NOMO-1 (cell line): ENCODE data around the gene LAMC2.
"Not testable (repeated sequence)": the region's sequence is repeated elsewhere in the genome, so short reads cannot be mapped to it uniquely, and the experiment has no call there.

ENCODE experiments used
- DNase-seq, 2 experiments: peaks; one replicate each; lab custom pipeline; 2025; ENCODE audit not compliant: unreplicated experiment in 2 of 2; lab: John Stamatoyannopoulos, UW

The LAMC2 gene

GRCh38 chr1:183185941-183186490 is at the start of gene LAMC2:
TSS of gene LAMC2 (plus strand) at chr1:183186264. CDS start at chr1:183186353, 89 bp downstream.
- no peak for DNase-seq

DNA sequence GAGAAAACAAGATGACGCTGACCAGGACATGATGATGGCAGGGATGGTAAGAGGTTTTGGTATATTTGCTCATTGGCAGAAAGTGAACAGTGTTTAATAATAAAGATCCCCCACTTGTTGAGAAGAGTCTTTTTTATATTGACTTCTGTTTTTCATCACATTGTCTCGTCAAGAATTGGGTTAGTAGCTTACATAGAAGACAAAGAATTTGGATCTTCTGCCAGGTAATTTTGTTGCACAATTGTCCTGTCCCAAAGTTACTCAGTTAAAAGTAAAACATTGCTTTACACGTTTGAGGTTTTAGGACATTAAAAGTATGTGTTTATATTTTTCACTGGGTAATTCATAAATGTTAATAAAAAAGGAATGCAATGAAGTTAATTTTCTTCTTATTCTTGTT is 48.3 kb upstream of the LAMC2 start:
- DNase-seq = no peak

DNA sequence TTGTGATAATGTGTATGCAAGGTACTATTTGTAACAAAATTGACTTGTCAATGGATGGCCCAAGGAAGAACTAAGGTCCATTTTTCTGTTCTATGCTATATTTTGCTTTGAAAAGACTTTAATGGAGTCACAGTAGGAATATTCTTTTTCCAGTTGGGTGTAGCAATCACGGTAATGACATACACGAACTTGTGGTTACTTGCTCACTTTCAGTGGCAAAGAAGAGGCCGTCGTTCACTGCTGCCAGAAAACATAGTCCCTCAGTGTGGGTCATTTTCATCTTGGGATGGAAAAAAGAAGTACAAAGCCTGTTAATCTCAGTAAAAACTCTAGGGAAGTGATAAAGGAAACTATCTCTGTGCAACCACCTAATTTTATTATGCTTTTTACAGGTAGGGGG is 47.8 kb upstream of the LAMC2 start:
- no peak for DNase-seq

GRCh38 chr1:183139281-183139942 is 46.7 kb upstream of the LAMC2 start:
- peak in 1 of 2 experiments; percentile 25 for DNase-seq

DNA sequence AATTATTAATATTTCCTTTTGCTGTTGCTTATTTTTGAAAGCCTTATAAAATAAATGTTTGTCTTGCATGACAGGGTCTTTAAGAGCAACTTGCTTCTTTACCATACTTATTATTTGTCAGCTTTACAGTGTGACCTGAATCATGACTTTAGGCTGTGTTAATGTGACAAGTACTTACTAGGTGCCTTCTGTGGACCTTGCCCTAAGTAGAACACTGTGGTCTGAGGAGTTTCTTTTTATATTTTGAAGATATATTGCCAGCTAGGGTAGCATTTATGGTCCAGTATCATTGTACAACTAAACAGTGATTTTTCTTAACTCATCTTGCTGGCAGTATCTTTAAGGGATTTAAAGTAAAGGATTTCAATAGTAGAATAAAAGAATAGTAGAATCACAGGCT is 45.4 kb upstream of the LAMC2 start:
- DNase-seq = no peak

- no peak for DNase-seq
These were observed 43.9 kb upstream of the LAMC2 start for GRCh38 chr1:183142171-183142570.

GRCh38 chr1:183143576-183144315 is 42.3 kb upstream of the LAMC2 start:
- DNase-seq = no peak

GRCh38 chr1:183144752-183145151 is 41.3 kb upstream of the LAMC2 start:
- peak in 1 of 2 experiments; percentile 34 for DNase-seq

GRCh38 chr1:183147735-183148134 is 38.3 kb upstream of the LAMC2 start:
- no peak for DNase-seq

DNA sequence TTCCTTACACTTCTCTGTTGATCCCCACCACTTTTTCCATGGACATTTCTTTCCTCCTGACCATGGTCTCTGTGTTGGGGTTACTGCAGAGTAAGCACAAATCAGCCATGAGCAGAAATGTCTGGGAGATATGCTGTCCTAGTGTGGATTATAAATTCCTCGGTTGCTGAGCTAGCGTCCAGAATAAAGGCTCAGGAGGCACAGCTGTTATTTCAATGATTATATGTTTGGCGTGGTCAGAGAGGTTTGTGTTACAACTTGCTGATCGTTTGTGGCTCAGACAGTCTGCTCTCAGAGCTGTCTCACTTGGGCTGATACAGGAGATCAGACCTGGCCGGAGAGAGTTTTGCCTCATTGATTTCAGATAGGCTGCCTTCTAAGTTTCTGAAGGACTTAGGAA is 37.5 kb upstream of the LAMC2 start:
- no peak for DNase-seq

DNA sequence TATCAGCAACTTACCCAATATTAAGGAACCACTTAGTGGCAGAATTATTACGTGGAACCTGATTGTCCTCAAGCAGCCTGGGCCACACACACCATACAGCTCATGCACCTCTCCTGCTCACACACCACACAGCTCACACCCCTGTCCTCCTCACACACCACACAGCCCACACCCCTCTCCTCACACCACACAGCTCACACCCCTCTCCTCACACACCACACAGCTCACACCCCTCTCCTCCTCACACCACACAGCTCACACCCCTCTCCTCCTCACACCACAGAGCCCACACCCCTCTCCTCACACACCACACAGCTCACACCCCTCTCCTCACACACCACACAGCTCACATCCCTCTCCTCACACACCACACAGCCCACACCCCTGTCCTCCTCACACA is 36.8 kb upstream of the LAMC2 start:
- DNase-seq = no peak

DNA sequence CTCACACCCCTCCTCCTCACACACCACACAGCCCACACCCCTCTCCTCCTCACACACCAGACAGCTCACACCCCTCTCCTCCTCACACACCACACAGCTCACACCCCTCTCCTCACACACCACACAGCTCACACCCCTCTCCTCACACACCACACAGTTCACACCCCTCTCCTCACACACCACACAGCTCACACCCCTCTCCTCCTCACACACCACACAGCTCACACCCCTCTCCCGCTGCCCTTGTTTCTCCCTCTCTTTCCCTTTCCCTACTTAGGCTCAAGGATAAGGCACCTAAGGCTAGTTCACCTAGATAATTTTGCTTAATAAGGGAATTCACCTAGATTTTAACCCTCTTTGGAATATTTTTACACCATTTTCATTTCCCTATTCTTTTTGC is 36.0 kb upstream of the LAMC2 start:
- not testable (repeated sequence) for DNase-seq

DNA sequence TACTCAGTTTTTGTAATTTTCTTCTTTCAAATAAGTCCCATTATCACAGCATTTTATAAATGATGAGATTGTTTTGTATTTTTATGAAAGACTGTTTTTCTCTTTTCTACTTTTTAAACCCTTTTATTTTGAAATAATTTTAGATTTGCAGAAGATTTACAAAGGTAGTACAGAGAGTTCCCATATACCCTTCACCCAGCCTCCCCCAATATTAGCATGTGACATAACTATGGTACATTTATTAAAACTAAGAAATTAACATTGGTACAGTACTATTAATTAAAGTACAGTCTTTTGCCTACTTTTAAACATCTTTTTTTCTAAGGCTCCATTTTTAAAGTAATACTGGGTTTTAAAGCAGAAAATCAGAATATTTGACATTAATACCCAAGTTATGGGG is 35.6 kb upstream of the LAMC2 start:
- DNase-seq = no peak

DNA sequence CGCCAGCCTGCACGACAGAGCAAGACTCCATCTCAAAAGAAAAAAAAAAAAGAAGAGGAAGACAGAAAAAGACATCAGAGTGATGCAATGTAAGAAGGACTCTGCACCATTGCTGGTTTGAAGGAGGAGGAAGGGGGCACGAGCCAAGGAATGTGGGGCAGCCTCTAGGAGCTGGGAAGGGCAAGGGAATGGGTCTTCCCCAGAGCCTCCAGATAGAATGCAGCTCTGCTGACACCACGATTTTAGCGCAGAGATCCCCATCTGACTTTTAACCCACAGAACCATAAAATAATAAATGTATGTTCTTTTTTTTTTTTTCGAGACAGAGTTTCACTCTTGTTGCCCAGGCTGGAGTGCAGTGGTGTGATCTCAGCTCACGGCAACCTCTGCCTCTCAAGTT is 33.9 kb upstream of the LAMC2 start:
- DNase-seq = no peak

DNA sequence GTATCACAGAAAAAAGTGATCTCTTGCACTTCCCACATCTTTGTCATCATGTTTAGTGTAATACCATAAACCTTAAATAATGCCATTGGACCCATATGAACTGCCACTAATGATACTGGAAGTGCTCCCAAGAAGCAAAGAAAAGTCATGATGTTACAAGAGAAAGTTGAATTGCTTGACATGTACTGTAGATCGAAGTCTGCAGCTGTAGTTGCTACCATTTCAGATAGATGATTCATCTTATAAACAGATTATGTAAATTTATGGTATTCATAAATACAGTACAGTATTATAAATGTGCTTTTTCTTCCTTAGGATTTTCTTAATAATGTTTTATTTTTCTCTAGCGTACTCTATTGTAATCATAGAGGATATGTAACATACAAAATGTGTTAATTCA is 30.1 kb upstream of the LAMC2 start:
- DNase-seq = no peak

DNA sequence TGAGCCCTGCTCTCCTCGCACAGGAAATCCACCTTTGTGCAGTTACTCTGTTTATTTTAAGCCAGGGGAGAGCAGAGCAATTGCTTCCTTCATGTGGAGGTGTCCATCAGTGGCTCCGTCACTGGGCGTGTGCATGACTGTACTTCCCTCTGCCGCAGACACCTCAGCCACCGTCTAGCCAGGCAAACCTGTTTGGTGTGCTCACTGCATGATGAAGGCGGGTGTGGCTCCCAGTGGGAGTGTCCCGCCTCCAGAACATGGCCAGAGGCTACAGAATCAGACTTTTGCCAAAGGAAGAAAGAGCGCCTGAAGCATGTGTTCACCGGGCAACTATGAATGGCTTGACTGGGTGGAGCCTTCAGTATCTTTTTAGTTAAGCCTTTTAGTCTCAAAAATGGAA is 26.1 kb upstream of the LAMC2 start:
- DNase-seq = no peak

DNA sequence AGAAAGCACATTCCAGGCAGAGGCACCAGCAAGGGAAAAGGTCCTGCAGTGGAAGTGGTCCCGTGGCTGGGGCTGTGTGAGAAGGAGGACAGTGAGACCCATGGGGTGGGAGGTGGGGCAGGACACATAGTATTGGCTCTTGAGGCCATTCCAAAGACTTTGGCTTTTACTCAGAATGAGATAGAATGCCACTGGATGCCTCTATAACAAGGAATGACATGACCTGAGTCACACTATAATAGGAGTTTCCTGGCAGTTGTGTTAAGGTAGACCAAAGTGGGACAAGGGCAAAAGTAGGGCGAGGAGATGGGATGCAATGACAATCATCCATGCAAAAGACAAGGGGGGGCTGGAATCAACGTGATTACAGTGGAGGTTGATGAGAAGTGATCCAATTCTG is 24.7 kb upstream of the LAMC2 start:
- no peak for DNase-seq

DNA sequence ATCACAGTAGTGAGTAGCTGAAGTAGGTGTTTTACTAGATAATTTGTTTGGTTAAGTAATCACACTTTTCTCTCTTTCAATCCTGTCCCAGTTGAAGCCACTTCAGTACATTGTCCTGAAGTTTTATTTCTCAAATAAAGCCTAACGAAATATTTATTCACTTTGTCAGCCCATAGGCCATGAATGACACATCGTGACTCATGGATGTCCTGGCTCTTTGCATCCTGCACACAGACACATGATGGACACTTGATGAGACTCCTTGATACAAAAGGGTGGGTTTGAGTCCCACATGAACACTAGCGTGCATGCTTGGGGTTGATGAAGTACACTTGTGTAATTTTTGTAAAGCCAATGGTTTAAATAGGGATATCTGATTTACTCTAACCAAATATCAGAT is 22.7 kb upstream of the LAMC2 start:
- DNase-seq = no peak

GRCh38 chr1:183164340-183164739 is 21.7 kb upstream of the LAMC2 start:
- DNase-seq = no peak

- DNase-seq = no peak
These were observed 21.1 kb upstream of the LAMC2 start for GRCh38 chr1:183164963-183165362.

DNA sequence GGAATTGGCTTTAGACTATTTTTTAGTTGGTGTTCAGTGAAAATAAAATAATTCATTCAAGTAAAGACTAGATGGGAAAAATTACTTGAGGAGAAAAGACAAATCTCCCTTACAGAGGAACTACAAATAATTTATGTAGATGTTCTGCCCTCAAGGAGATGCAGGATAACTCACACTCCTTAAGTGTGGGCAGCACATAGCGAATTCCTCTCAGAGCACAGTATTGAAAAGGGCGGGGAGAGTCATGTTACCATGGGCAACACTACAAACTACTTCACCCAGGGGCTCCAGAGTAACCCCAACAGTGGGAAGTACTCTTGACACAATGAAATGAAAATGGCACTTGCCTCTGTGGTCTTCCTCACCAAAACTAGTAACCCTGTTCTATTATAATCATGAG is 20.6 kb upstream of the LAMC2 start:
- DNase-seq = no peak

- no peak for DNase-seq
These were observed 19.6 kb upstream of the LAMC2 start for GRCh38 chr1:183166454-183166853.
